Upper lobe of left lung (tissue), 6 donors: ENCODE measurements around the gene KIAA1958. TPM values are rescaled to one million over a fixed set of nuclear protein-coding genes. Genes with fewer than 3 reads are reported as not detected.
"Not testable (repeated sequence)": the region's sequence is repeated elsewhere in the genome, so short reads cannot be mapped to it uniquely, and the experiment has no call there.

ENCODE experiments used
- ATAC-seq, 2 donors: fragments of 200-7000 bp; cut with Tn5 transposase; one replicate each; pipeline ENCODE4 v1.9.1; 2022; ENCODE audit warnings: mild to moderate bottlenecking in 2 of 2, moderate library complexity in 2 of 2; ENCODE audit not compliant: low FRiP score in 2 of 2
- DNase-seq, 2 donors: peaks; one replicate each; pipeline ENCODE4 v3.0.0-alpha.2; 2019 to 2020
- H3K27ac ChIP-seq, 4 donors: fragments of 200-600 bp; sonication (generic); one replicate each; pipeline ENCODE4 v1.5.1; 2016 to 2019
- H3K27me3 ChIP-seq, 4 donors: fragments of 200-600 bp; sonication (generic); one replicate each; pipeline ENCODE4 v1.5.1; 2017 to 2019
- H3K36me3 ChIP-seq, 4 donors: fragments of 200-600 bp; sonication (generic); one replicate each; pipeline ENCODE4 v1.5.1; 2016 to 2019
- H3K4me1 ChIP-seq, 4 donors: fragments of 200-600 bp; sonication (generic); one replicate each; pipeline ENCODE4 v1.5.1; 2018 to 2019
- H3K4me3 ChIP-seq, 4 donors: fragments of 200-600 bp; sonication (generic); one replicate each; pipeline ENCODE4 v1.5.1; 2017 to 2019; ENCODE audit warnings: mild to moderate bottlenecking in 2 of 4, moderate library complexity in 1 of 4
- H3K9me3 ChIP-seq, 4 donors: fragments of 200-600 bp; sonication (generic); one replicate each; pipeline ENCODE4 v1.5.1; 2018 to 2019
- EP300 ChIP-seq, 4 donors: sonication (generic); formaldehyde crosslinking; IDR thresholded peaks; one replicate each; pipeline ENCODE4 v1.5.1; 2017; ENCODE audit warnings: antibody characterized with exemption in 4 of 4, control low read depth in 2 of 4
- POLR2A ChIP-seq, 4 donors: fragments of 450-650 bp; IDR thresholded peaks; one replicate each; pipeline ENCODE4 v1.5.1; 2016 to 2017; ENCODE audit warnings: antibody characterized with exemption in 4 of 4, mild to moderate bottlenecking in 2 of 4
- POLR2AphosphoS5 ChIP-seq, 2 donors: sonication (generic); formaldehyde crosslinking; IDR thresholded peaks; one replicate each; pipeline ENCODE4 v1.5.1; 2017; ENCODE audit warnings: antibody characterized with exemption in 2 of 2
- WGBS, 2 donors: methylation state at CpG; one replicate each; pipeline ENCODE4 v1.1.5; 2017 to 2018; 5-methylcytosine and 5-hydroxymethylcytosine counted together
- total RNA-seq, 6 donors: library from RNA; depleted of rRNA in 4 of 6; stranded (reverse); fragments of >200 nt in 4 of 6; gene quantifications; one replicate each; pipeline versions ENCODE4 v1.1.0 to v1.2.1, GENCODE V29; 2016 to 2021
- TF ChIP-seq, protein P1 (sequence below), 6 experiments: fragments of 450-650 bp in 4 of 6; fragments of 200-600 bp in 2 of 6; sonication (generic) in 2 of 6; IDR thresholded peaks; one replicate each; pipeline ENCODE4 v1.5.1; 2016 to 2019; ENCODE audit warnings: antibody characterized with exemption in 6 of 6
- donor health status: DM: no; HTN: no; CAD: no; lungs with moderate emphysema.
- donor health status: DM: no; HTN: yes; CAD: no; lungs with severe emphysema.

The KIAA1958 gene
- total RNA-seq, 6 donors from 2014 or later = 9.2 to 21.1 (median 14.2) TPM

DNA sequence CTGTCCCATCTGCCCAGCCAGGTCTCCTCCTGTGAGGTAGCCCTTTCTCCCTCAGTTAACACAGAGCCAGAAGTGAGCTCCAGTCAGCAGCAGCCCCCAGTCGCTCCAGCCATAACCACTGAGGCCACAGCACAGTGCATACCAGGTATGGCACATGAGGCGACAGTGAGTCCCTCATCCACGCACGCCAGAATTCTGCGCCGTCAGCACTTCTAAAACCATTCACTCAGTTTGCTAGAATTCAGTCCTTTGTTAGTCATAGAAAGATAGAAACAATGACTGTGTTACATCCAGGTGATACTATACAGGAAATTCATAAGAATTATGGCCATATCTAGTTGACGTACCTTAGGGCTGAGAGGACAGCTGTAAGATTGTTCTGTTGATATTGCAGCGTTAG, 88.5 kb downstream of the KIAA1958 start:
- H3K9me3 ChIP-seq = no peaks in the 10 kb centered on the region
- H3K27me3 ChIP-seq = no peaks in the 10 kb centered on the region
- DNase-seq (no peak), ATAC-seq (no peak)
- no peak for TF ChIP-seq POLR2AphosphoS5 (IDR thresholded peaks at IDR 0.05)
- TF ChIP-seq EP300 (IDR thresholded peaks at IDR 0.05) = no peak
- TF ChIP-seq, protein P1, sequence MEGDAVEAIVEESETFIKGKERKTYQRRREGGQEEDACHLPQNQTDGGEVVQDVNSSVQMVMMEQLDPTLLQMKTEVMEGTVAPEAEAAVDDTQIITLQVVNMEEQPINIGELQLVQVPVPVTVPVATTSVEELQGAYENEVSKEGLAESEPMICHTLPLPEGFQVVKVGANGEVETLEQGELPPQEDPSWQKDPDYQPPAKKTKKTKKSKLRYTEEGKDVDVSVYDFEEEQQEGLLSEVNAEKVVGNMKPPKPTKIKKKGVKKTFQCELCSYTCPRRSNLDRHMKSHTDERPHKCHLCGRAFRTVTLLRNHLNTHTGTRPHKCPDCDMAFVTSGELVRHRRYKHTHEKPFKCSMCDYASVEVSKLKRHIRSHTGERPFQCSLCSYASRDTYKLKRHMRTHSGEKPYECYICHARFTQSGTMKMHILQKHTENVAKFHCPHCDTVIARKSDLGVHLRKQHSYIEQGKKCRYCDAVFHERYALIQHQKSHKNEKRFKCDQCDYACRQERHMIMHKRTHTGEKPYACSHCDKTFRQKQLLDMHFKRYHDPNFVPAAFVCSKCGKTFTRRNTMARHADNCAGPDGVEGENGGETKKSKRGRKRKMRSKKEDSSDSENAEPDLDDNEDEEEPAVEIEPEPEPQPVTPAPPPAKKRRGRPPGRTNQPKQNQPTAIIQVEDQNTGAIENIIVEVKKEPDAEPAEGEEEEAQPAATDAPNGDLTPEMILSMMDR (IDR thresholded peaks at IDR 0.05) = no peak
- TF ChIP-seq POLR2A (IDR thresholded peaks at IDR 0.05) = no peak
- no peaks in the 10 kb centered on the region for H3K4me1 ChIP-seq
- no peak overlapping the region for H3K4me3 ChIP-seq
- WGBS, 2 donors = 97% methylated on average over 6 to 8 of the region's 8 CpGs
- H3K27ac ChIP-seq = no peak overlapping the region
- H3K36me3 ChIP-seq = peaks cover 0 to 9% (median 5%) of the 10 kb centered on the region in 4 donors

DNA sequence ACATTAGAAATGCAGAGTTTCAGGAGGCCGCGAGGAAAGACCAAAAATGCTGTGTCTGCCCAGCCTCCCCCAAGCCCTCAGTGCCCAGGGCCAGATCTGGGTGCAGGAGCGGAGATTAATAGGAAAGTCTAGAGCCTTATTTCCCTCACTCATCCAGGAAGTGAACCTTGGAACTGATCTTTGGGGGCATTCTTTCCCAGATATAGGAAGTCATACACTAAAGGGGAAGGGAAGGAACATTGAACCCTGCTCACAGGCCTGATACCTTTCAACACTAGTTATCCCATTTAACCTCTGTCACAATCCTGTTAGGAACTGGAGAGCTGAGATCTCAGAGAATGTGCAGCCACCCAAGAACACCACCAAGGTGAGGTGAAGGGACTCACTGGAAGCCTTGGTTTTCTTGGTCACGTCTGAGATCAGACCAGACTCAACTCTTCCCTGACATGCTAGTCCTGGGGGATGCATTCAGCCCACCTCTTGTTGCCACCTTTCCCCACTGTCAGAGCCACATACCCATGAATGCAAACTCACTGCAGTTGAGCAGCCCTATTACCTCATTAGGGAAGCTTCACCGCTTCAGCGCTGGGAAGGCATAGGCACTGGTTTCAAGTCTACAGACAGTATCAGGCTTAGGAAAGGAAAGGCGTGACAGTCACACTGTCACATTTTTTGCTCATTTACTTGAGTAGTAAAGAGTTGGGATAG, 95.0 kb downstream of the KIAA1958 start:
- Histone ChIP-seq H3K36me3 (no peaks in the 10 kb centered on the region), H3K27ac (no peak overlapping the region), H3K4me3 (no peak overlapping the region), H3K27me3 (no peaks in the 10 kb centered on the region), H3K9me3 (no peaks in the 10 kb centered on the region), H3K4me1 (no peaks in the 10 kb centered on the region)
- TF ChIP-seq POLR2AphosphoS5 (IDR thresholded peaks at IDR 0.05) = no peak
- TF ChIP-seq POLR2A (IDR thresholded peaks at IDR 0.05) = no peak
- no peak for TF ChIP-seq EP300 (IDR thresholded peaks at IDR 0.05)
- TF ChIP-seq, protein P1 (IDR thresholded peaks at IDR 0.05) = no peak
- 81 to 97% methylated on average over 7 of the region's 7 CpGs for WGBS, 2 donors
- DNase-seq (no peak), ATAC-seq (no peak)

DNA sequence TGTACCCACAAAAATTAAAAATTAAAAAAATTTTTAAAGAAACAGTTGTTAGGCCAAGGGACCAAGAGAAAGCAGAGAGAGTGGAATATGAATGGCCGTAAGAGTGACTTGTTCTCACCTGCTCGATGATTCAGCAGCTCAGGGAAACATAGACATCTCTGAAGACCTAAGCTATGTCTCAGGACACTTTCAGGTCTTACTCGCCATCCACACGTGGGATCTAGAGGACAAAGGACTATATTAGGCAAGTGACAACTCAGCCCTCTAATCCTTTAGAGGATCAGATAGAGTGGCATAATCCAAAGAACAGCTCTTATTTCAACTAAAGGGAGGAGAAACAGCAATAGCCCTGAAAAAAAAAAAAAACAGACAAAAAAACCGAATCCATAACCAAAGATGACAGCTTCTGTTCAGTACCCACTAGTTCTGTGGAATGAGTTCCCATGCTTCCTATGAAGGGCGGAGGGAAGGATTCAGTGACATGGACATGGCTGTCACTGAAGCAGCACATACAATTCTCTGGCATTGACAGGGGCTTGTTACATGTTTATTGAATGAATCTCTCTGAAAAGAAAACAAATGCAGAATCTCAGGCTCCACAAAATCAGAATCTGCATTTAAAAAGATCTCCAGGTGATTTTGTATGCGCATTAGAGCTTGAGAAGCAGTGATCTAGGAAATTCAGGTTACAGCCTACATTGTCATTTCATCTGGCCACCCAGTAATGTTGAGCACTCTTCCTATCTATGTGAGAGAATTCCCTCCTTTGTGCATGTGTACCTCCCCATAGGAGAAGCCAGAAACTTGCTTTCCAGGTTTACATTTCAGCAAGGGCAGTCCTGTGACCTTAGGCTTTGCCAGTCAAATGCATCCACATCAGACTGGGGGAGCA, 96.0 kb downstream of the KIAA1958 start:
- Histone ChIP-seq H3K27ac (no peak overlapping the region), H3K4me3 (no peak overlapping the region), H3K36me3 (no peaks in the 10 kb centered on the region), H3K27me3 (no peaks in the 10 kb centered on the region), H3K4me1 (no peaks in the 10 kb centered on the region), H3K9me3 (no peaks in the 10 kb centered on the region)
- ATAC-seq (no peak), DNase-seq (no peak)
- 79 to 85% methylated on average over 7 of the region's 7 CpGs for WGBS, 2 donors
- no peak for TF ChIP-seq POLR2A (IDR thresholded peaks at IDR 0.05)
- TF ChIP-seq, protein P1 (IDR thresholded peaks at IDR 0.05) = no peak
- no peak for TF ChIP-seq POLR2AphosphoS5 (IDR thresholded peaks at IDR 0.05)
- no peak for TF ChIP-seq EP300 (IDR thresholded peaks at IDR 0.05)

DNA sequence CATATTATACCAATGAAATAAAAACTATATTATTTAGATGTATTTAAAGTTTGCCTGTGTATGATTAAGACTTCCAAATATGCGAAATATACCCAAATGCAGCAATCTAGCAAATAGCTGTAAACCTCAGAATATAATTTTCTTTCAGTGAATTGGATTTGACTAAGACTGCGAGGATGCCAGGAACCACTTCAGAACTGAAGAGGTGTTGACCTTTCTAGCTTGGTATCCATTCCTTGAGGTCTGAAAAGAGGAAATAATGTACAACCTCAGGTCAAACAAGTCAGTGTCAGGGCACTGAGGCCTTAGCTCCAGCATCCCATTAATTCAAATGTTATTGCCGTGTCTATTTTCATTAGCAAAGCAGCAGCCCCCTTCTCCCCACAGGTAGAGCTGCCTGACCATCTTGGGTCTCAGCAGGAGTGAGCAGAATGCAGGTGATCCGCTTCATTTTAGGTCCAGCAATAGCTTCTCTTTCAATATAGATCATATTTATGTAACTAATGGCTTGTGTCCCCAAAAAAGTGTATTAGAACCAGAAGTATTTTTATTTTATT, 100.0 kb downstream of the KIAA1958 start:
- no peaks in the 10 kb centered on the region for H3K4me1 ChIP-seq
- H3K36me3 ChIP-seq = no peaks in the 10 kb centered on the region
- no peak overlapping the region for H3K4me3 ChIP-seq
- WGBS, 2 donors = 90 to 93% methylated on average over 4 of the region's 4 CpGs
- H3K27me3 ChIP-seq = no peaks in the 10 kb centered on the region
- TF ChIP-seq EP300 (IDR thresholded peaks at IDR 0.05) (no peak), POLR2AphosphoS5 (IDR thresholded peaks at IDR 0.05) (no peak), POLR2A (IDR thresholded peaks at IDR 0.05) (no peak)
- TF ChIP-seq, protein P1 (IDR thresholded peaks at IDR 0.05) = no peak
- no peaks in the 10 kb centered on the region for H3K9me3 ChIP-seq
- ATAC-seq = no peak
- H3K27ac ChIP-seq = no peak overlapping the region
- DNase-seq = peak in 1 of 2 donors; percentile 47

GRCh38 chr9:112591875-112592274, 105.2 kb downstream of the KIAA1958 start:
- WGBS, 2 donors = 89 to 96% methylated on average over 8 of the region's 8 CpGs
- ATAC-seq, H3K27ac ChIP-seq: not testable (repeated sequence)

More at GRCh38 chr9:112591875-112592274, 105.2 kb downstream of the KIAA1958 start:
- H3K9me3 ChIP-seq, H3K4me1 ChIP-seq, H3K27me3 ChIP-seq, H3K36me3 ChIP-seq, DNase-seq, H3K4me3 ChIP-seq: not testable (repeated sequence)
